Measurements from ENCODE around the gene PID1.

DNA sequence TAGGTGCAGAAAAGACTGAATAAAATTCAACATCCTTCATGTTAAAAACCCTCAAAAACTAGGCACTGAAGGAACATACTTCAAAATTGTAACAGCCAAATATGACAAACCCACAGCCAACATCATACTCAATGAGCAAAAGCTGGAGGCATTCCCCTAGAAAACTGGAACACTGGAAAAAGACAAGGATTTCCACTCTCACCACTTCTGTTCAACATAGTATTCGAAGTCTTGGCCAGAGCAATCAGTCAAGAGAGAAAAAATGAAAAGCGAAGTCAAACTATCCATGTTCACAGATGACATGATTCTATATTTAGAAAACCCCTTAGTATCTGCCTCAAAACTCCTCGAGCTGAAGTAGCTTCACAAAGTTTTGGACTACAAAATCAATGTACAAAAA lies 282.3 kb downstream of the PID1 start:
- TF ChIP-seq, protein P1, sequence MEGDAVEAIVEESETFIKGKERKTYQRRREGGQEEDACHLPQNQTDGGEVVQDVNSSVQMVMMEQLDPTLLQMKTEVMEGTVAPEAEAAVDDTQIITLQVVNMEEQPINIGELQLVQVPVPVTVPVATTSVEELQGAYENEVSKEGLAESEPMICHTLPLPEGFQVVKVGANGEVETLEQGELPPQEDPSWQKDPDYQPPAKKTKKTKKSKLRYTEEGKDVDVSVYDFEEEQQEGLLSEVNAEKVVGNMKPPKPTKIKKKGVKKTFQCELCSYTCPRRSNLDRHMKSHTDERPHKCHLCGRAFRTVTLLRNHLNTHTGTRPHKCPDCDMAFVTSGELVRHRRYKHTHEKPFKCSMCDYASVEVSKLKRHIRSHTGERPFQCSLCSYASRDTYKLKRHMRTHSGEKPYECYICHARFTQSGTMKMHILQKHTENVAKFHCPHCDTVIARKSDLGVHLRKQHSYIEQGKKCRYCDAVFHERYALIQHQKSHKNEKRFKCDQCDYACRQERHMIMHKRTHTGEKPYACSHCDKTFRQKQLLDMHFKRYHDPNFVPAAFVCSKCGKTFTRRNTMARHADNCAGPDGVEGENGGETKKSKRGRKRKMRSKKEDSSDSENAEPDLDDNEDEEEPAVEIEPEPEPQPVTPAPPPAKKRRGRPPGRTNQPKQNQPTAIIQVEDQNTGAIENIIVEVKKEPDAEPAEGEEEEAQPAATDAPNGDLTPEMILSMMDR (IDR thresholded peaks at IDR 0.05): no peak
- no peak for TF ChIP-seq POLR2A (IDR thresholded peaks at IDR 0.05)
- TF ChIP-seq POLR2AphosphoS5 (IDR thresholded peaks at IDR 0.05): no peak
